WTC11 (cell line): ENCODE results near the gene RNGTT. TPM values are rescaled to one million over a fixed set of nuclear protein-coding genes. Genes with fewer than 3 reads are reported as not detected.
"Not testable (repeated sequence)": the region's sequence is repeated elsewhere in the genome, so short reads cannot be mapped to it uniquely, and the experiment has no call there.

Source experiments
- ATAC-seq: fragments of 200-7000 bp; cut with Tn5 transposase; 2 replicates; pipeline ENCODE4 v1.10.0; 2021; ENCODE audit warnings: mild to moderate bottlenecking, moderate library complexity
- CTCF ChIA-PET: fragments of 300-600 bp; sonication (Branson Sonifier 250); formaldehyde crosslinking; loops from one replicate; lab custom pipeline; 2021; ENCODE audit warnings: antibody characterized with exemption; lab: Charles Lee
- POLR2A ChIA-PET: fragments of 350-600 bp; sonication (Branson Sonifier 250); formaldehyde crosslinking; loops from one replicate; lab custom pipeline; 2021; ENCODE audit warnings: antibody characterized with exemption; lab: Charles Lee
- DNase-seq: peaks from one replicate; pipeline ENCODE4 v3.0.0; 2021; ENCODE audit warnings: low spot score
- H3K27ac Mint-ChIP-seq: 2 replicates; pipeline ENCODE4 v1.8.0; 2021; ENCODE audit warnings: mixed read lengths
- H3K27me3 Mint-ChIP-seq: 2 replicates; pipeline ENCODE4 v1.8.0; 2021; ENCODE audit warnings: low read depth, mild to moderate bottlenecking, moderate library complexity, mixed read lengths
- H3K36me3 Mint-ChIP-seq: 2 replicates; pipeline ENCODE4 v1.8.0; 2021; ENCODE audit warnings: mixed read lengths
- H3K4me1 Mint-ChIP-seq: 2 replicates; pipeline ENCODE4 v1.8.0; 2022; ENCODE audit warnings: mixed read lengths
- H3K4me3 Mint-ChIP-seq: 2 replicates; pipeline ENCODE4 v1.8.0; 2021; ENCODE audit warnings: mild to moderate bottlenecking, moderate library complexity, mixed read lengths
- H3K9me3 Mint-ChIP-seq: 2 replicates; pipeline ENCODE4 v1.8.0; 2021; ENCODE audit warnings: mixed read lengths
- CREB1 ChIP-seq: sonication (generic); formaldehyde crosslinking; IDR thresholded peaks from 2 replicates; pipeline ENCODE4 v1.8.0; 2023; ENCODE audit warnings: mild to moderate bottlenecking, missing genetic modification reagents
- ETV6 ChIP-seq: sonication (generic); formaldehyde crosslinking; IDR thresholded peaks from 2 replicates; pipeline ENCODE4 v1.8.1; 2022; ENCODE audit warnings: mild to moderate bottlenecking, missing genetic modification reagents
- FOXJ3 ChIP-seq: sonication (generic); formaldehyde crosslinking; IDR thresholded peaks from 2 replicates; pipeline ENCODE4 v1.9.0; 2021; ENCODE audit warnings: missing genetic modification reagents, mild to moderate bottlenecking, borderline replicate concordance
- JUN ChIP-seq: sonication (generic); formaldehyde crosslinking; IDR thresholded peaks from 2 replicates; pipeline ENCODE4 v1.8.0; 2023; ENCODE audit warnings: mild to moderate bottlenecking, missing genetic modification reagents
- RELA ChIP-seq: sonication (generic); formaldehyde crosslinking; IDR thresholded peaks from 2 replicates; pipeline ENCODE4 v1.8.1; 2022; ENCODE audit warnings: missing genetic modification reagents, mild to moderate bottlenecking, borderline replicate concordance
- TEAD4 ChIP-seq: sonication (generic); formaldehyde crosslinking; IDR thresholded peaks from 2 replicates; pipeline ENCODE4 v1.8.0; 2022; ENCODE audit warnings: mild to moderate bottlenecking, missing genetic modification reagents
- ZNF671 ChIP-seq: fragments of 250-450 bp; sonication (Bioruptor Pico); IDR thresholded peaks from 2 replicates; pipeline ENCODE4 v1.8.0; 2021; ENCODE audit warnings: mild to moderate bottlenecking
- total RNA-seq: library from RNA; stranded (reverse); gene quantifications from 3 replicates; pipeline ENCODE4 v1.2.3, GENCODE V29; 2021
- TF ChIP-seq, protein P1 (sequence below): sonication (generic); formaldehyde crosslinking; IDR thresholded peaks from 2 replicates; pipeline ENCODE4 v1.8.1; 2023; ENCODE audit warnings: mild to moderate bottlenecking, missing genetic modification reagents, borderline replicate concordance
- TF ChIP-seq, protein P2 (sequence below): fragments of 250-450 bp; sonication (Bioruptor Pico); IDR thresholded peaks from 2 replicates; pipeline ENCODE4 v1.9.0; 2021; ENCODE audit warnings: mild to moderate bottlenecking
- TF ChIP-seq, protein P3 (sequence below): sonication (generic); formaldehyde crosslinking; IDR thresholded peaks from 2 replicates; pipeline ENCODE4 v1.8.0; 2022; ENCODE audit warnings: mild to moderate bottlenecking, missing genetic modification reagents
- TF ChIP-seq, protein P4 (sequence below): fragments of 250-450 bp; sonication (Bioruptor Pico); conservative IDR thresholded peaks from 2 replicates; pipeline ENCODE4 v1.9.0; 2021; ENCODE audit warnings: mild to moderate bottlenecking
- TF ChIP-seq, protein P5 (sequence below): sonication (generic); formaldehyde crosslinking; IDR thresholded peaks from 2 replicates; pipeline ENCODE4 v1.8.1; 2022; ENCODE audit warnings: mild to moderate bottlenecking, moderate library complexity, missing genetic modification reagents

The RNGTT gene
- total RNA-seq, 1 experiment from 2014 or later: 20.4 TPM

DNA sequence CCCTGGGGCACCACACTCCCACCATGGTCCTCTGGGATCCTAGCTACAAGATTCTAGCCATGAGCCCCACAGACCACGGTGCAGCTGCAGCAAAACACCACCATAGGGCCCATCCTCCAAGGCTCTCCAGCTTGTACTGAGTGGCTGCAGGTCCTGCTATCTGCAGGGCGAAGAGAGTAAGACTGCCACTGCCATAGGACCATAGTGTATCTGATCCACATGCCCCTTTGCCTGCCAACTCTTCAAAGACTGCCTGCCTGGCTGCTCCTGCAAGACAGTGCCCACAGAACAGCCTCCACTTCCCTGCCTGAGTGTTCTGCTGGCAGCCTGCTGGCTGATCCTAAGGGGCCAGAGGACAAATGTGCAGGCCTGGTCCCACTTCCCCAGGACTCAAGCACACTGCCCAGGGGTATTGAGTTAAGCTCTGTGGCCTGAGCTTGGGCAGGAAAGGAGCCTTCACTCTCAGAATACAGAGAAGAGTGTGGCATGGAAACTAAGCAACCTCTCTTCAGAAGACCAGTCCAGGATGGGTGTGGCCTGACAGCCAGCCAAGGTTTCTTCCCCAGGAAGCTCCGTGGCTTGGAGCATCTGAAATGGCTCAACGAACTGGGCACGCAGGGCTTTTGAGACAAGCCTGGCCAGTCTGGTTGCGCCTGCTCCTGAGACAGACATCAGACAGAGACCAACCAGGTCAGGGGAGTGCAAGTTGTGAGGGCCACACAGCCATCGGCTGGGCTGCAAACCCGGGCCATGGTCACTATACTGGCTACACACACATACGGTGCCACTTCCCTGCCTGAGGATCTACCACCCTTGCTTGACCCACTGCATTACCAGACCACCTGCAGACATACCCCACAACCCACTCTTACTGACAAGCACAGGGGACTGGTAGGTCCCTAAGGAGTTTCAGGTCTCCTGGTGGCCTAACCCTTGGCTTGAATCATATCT lies 54.5 kb downstream of the RNGTT start:
- no peak overlapping the region for H3K4me3 Mint-ChIP-seq
- H3K4me1 Mint-ChIP-seq: peaks cover 24% of the 10 kb centered on the region
- no peak for DNase-seq
- no peak for ATAC-seq
- TF ChIP-seq TEAD4 (CRISPR knock-in tag): no peak
- TF ChIP-seq ETV6 (CRISPR knock-in tag): no peak
- TF ChIP-seq, protein P1, sequence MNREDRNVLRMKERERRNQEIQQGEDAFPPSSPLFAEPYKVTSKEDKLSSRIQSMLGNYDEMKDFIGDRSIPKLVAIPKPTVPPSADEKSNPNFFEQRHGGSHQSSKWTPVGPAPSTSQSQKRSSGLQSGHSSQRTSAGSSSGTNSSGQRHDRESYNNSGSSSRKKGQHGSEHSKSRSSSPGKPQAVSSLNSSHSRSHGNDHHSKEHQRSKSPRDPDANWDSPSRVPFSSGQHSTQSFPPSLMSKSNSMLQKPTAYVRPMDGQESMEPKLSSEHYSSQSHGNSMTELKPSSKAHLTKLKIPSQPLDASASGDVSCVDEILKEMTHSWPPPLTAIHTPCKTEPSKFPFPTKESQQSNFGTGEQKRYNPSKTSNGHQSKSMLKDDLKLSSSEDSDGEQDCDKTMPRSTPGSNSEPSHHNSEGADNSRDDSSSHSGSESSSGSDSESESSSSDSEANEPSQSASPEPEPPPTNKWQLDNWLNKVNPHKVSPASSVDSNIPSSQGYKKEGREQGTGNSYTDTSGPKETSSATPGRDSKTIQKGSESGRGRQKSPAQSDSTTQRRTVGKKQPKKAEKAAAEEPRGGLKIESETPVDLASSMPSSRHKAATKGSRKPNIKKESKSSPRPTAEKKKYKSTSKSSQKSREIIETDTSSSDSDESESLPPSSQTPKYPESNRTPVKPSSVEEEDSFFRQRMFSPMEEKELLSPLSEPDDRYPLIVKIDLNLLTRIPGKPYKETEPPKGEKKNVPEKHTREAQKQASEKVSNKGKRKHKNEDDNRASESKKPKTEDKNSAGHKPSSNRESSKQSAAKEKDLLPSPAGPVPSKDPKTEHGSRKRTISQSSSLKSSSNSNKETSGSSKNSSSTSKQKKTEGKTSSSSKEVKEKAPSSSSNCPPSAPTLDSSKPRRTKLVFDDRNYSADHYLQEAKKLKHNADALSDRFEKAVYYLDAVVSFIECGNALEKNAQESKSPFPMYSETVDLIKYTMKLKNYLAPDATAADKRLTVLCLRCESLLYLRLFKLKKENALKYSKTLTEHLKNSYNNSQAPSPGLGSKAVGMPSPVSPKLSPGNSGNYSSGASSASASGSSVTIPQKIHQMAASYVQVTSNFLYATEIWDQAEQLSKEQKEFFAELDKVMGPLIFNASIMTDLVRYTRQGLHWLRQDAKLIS (CRISPR knock-in tag): no peak
- TF ChIP-seq JUN (CRISPR knock-in tag): no peak
- TF ChIP-seq RELA (CRISPR knock-in tag): no peak
- no peak for TF ChIP-seq CREB1 (CRISPR knock-in tag)
- TF ChIP-seq, protein P2, sequence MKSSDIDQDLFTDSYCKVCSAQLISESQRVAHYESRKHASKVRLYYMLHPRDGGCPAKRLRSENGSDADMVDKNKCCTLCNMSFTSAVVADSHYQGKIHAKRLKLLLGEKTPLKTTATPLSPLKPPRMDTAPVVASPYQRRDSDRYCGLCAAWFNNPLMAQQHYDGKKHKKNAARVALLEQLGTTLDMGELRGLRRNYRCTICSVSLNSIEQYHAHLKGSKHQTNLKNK (CRISPR knock-in tag): no peak
- no peak for TF ChIP-seq FOXJ3
- TF ChIP-seq ZNF671 (CRISPR knock-in tag): no peak
- TF ChIP-seq, protein P3, sequence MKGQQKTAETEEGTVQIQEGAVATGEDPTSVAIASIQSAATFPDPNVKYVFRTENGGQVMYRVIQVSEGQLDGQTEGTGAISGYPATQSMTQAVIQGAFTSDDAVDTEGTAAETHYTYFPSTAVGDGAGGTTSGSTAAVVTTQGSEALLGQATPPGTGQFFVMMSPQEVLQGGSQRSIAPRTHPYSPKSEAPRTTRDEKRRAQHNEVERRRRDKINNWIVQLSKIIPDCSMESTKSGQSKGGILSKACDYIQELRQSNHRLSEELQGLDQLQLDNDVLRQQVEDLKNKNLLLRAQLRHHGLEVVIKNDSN: no peak
- TF ChIP-seq, protein P4, sequence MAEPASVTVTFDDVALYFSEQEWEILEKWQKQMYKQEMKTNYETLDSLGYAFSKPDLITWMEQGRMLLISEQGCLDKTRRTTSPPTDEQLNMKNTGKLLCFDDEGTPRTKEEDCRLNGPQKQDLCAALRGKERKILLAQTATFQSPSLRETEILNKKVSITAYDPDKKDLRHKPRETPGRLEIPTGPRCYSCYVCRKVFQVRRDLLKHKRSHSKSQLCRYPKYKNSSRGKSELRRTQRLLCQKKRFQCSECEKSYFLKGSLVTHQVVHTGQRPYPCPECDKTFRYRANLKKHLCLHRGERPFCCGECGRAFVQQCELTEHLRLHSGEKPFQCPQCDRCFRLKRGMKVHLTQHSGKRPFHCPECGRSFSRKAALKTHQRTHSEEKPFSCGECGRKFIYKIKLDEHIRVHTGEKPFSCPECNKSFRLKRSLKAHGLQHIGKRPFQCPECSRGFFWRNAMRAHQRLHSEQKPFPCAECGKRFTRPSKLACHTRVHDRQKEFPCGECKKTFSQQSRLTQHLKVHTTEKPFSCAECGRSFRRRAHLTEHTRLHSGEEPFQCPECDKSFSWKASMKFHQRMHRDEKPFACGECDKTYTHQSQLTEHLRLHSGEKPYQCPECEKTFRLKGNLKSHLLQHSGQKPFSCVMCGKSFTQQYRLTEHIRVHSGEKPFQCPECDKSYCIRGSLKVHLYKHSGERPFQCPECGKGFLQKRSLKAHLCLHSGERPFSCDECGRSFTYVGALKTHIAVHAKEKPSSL (CRISPR knock-in tag): no peak
- TF ChIP-seq, protein P5, sequence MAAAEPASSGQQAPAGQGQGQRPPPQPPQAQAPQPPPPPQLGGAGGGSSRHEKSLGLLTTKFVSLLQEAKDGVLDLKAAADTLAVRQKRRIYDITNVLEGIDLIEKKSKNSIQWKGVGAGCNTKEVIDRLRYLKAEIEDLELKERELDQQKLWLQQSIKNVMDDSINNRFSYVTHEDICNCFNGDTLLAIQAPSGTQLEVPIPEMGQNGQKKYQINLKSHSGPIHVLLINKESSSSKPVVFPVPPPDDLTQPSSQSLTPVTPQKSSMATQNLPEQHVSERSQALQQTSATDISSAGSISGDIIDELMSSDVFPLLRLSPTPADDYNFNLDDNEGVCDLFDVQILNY (CRISPR knock-in tag): no peak
- ChIA-PET CTCF (interaction anchor here (2.1 to 3.5 kb wide), 2 partner anchors 9 to 10 kb away, joined by 8 to 18 read pairs; no protein-coding TSS in a partner anchor), POLR2A (interaction anchor here (0.6 kb wide), 1 partner anchor 146 kb away, joined by 5 read pairs; no protein-coding TSS in a partner anchor)
- H3K27me3 Mint-ChIP-seq: no peaks in the 10 kb centered on the region
- no peaks in the 10 kb centered on the region for H3K9me3 Mint-ChIP-seq
- peaks cover 11% of the 10 kb centered on the region for H3K36me3 Mint-ChIP-seq
- no peak overlapping the region for H3K27ac Mint-ChIP-seq

DNA sequence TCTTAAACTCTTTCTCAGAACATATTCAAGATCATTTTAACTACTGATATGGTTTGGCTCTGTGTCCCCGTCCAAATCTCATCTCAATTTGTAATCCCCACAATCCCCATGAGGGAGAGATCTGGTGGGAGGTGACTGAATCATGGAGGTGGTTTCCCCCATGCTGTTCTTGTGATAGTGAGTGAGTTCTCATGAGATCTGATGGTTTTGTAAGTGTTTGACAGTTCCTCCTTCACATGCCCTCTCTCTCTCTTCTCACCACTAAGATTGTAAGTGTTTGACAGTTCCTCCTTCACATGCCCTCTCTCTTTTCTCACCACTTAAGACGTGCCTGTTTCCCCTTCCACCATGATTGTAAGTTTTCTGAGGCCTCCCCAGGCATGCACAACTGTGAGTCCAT lies 56.3 kb downstream of the RNGTT start:
- ATAC-seq, H3K27me3 Mint-ChIP-seq, H3K9me3 Mint-ChIP-seq, POLR2A ChIA-PET, H3K4me3 Mint-ChIP-seq, DNase-seq, H3K27ac Mint-ChIP-seq: not testable (repeated sequence)
- H3K36me3 Mint-ChIP-seq: peaks cover 11% of the 10 kb centered on the region
- CTCF ChIA-PET: interaction anchor here (0.6 to 3.5 kb wide), 5 partner anchors 7 to 182 kb away, joined by 3 to 18 read pairs (median 3); no protein-coding TSS in a partner anchor
- peaks cover 10% of the 10 kb centered on the region for H3K4me1 Mint-ChIP-seq
